Activated naive CD4-positive, alpha-beta T cell treated with anti-CD3 and anti-CD28 coated beads, Interleukin-2, amount 50 U/mL, for 72 hours (primary cell): ENCODE results near the gene GPATCH2L. TPM values are rescaled to one million over a fixed set of nuclear protein-coding genes. Genes with fewer than 3 reads are reported as not detected.

Source experiments
- ATAC-seq, 2 donors: fragments of 150-1000 bp; cut with Tn5 transposase; 2 replicates each; pipeline ENCODE4 v1.10.0; 2021; ENCODE audit warnings: mild to moderate bottlenecking in 2 of 2, moderate library complexity in 2 of 2
- DNase-seq, 2 donors: peaks; one replicate each; pipeline ENCODE4 v3.0.0; 2021 to 2022; ENCODE audit warnings: low spot score in 2 of 2
- H3K27ac Mint-ChIP-seq, 2 donors: one replicate each; pipeline ENCODE4 v1.8.0; 2022; ENCODE audit warnings: mild to moderate bottlenecking in 2 of 2, mixed read lengths in 2 of 2
- H3K36me3 Mint-ChIP-seq, 2 donors: one replicate each; pipeline ENCODE4 v1.8.0; 2022; ENCODE audit warnings: mixed read lengths in 2 of 2
- H3K9me3 Mint-ChIP-seq, 2 donors: one replicate each; pipeline ENCODE4 v1.8.0; 2022; ENCODE audit warnings: mixed read lengths in 2 of 2
- total RNA-seq, 2 donors: library from RNA; stranded (reverse); gene quantifications; one replicate each; pipeline ENCODE4 v1.2.3, GENCODE V29; 2022

The GPATCH2L gene
- total RNA-seq, 2 donors from 2014 or later: 58.3 to 75.9 TPM

- peaks cover 0 to 6% of the 10 kb centered on the region in 2 donors for H3K36me3 Mint-ChIP-seq
- H3K9me3 Mint-ChIP-seq: peaks cover 0 to 5% of the 10 kb centered on the region in 2 donors
- ATAC-seq (no peak), DNase-seq (no peak)
- no peak overlapping the region for H3K27ac Mint-ChIP-seq
Observed at GRCh38 chr14:76217179-76217578, 65.5 kb downstream of the GPATCH2L start.

- H3K9me3 Mint-ChIP-seq: peaks cover 3 to 7% of the 10 kb centered on the region in 2 donors
- DNase-seq (no peak), ATAC-seq (no peak)
- H3K27ac Mint-ChIP-seq: no peak overlapping the region
- H3K36me3 Mint-ChIP-seq: peaks cover 0 to 6% of the 10 kb centered on the region in 2 donors
Observed at GRCh38 chr14:76218662-76219061, 66.9 kb downstream of the GPATCH2L start.

GRCh38 chr14:76219873-76220272, 68.2 kb downstream of the GPATCH2L start:
- H3K9me3 Mint-ChIP-seq: peaks cover 9 to 12% of the 10 kb centered on the region in 2 donors
- no peak for DNase-seq
- no peaks in the 10 kb centered on the region for H3K36me3 Mint-ChIP-seq
- no peak overlapping the region for H3K27ac Mint-ChIP-seq
- ATAC-seq: no peak

- ATAC-seq (no peak), DNase-seq (no peak)
- H3K36me3 Mint-ChIP-seq: peaks cover 0 to 4% of the 10 kb centered on the region in 2 donors
- H3K27ac Mint-ChIP-seq: no peak overlapping the region
- H3K9me3 Mint-ChIP-seq: peaks cover 9 to 14% of the 10 kb centered on the region in 2 donors
Observed at GRCh38 chr14:76227450-76228050, 75.8 kb downstream of the GPATCH2L start.

GRCh38 chr14:76228138-76228537, 76.4 kb downstream of the GPATCH2L start:
- Mint-ChIP-seq H3K9me3 (peaks cover 9 to 14% of the 10 kb centered on the region in 2 donors), H3K27ac (no peak overlapping the region), H3K36me3 (peaks cover 0 to 4% of the 10 kb centered on the region in 2 donors)
- DNase-seq: no peak
- ATAC-seq: no peak

GRCh38 chr14:76232800-76233199, 81.1 kb downstream of the GPATCH2L start:
- Mint-ChIP-seq H3K9me3 (peaks cover 0 to 6% of the 10 kb centered on the region in 2 donors), H3K27ac (no peak overlapping the region), H3K36me3 (peaks cover 0 to 18% of the 10 kb centered on the region in 2 donors)
- DNase-seq: no peak
- no peak for ATAC-seq

- H3K36me3 Mint-ChIP-seq: peaks cover 0 to 34% of the 10 kb centered on the region in 2 donors
- ATAC-seq (no peak), DNase-seq (no peak)
- peaks cover 0 to 6% of the 10 kb centered on the region in 2 donors for H3K9me3 Mint-ChIP-seq
- H3K27ac Mint-ChIP-seq: no peak overlapping the region
Observed at GRCh38 chr14:76235628-76236027, 83.9 kb downstream of the GPATCH2L start.

- no peak for ATAC-seq
- DNase-seq: no peak
- H3K36me3 Mint-ChIP-seq: peaks cover 0 to 34% of the 10 kb centered on the region in 2 donors
- H3K27ac Mint-ChIP-seq: no peak overlapping the region
- H3K9me3 Mint-ChIP-seq: peaks cover 3 to 6% of the 10 kb centered on the region in 2 donors
Observed at GRCh38 chr14:76236172-76237130, 84.7 kb downstream of the GPATCH2L start.

- Mint-ChIP-seq H3K27ac (no peak overlapping the region), H3K36me3 (peaks cover 0 to 34% of the 10 kb centered on the region in 2 donors), H3K9me3 (peaks cover 7 to 11% of the 10 kb centered on the region in 2 donors)
- no peak for DNase-seq
- ATAC-seq: no peak
Observed at GRCh38 chr14:76237349-76237990, 85.7 kb downstream of the GPATCH2L start.

- H3K27ac Mint-ChIP-seq: no peak overlapping the region
- ATAC-seq (no peak), DNase-seq (no peak)
- H3K36me3 Mint-ChIP-seq: peaks cover 0 to 6% of the 10 kb centered on the region in 2 donors
- peaks cover 10 to 26% of the 10 kb centered on the region in 2 donors for H3K9me3 Mint-ChIP-seq
Observed at GRCh38 chr14:76245097-76245496, 93.4 kb downstream of the GPATCH2L start.

GRCh38 chr14:76250302-76250701, 98.6 kb downstream of the GPATCH2L start:
- Mint-ChIP-seq H3K27ac (no peak overlapping the region), H3K36me3 (no peaks in the 10 kb centered on the region), H3K9me3 (no peaks in the 10 kb centered on the region)
- DNase-seq (no peak), ATAC-seq (no peak)

- Mint-ChIP-seq H3K9me3 (no peaks in the 10 kb centered on the region), H3K27ac (no peak overlapping the region), H3K36me3 (no peaks in the 10 kb centered on the region)
- DNase-seq (no peak), ATAC-seq (no peak)
Observed at GRCh38 chr14:76252471-76252870, 100.7 kb downstream of the GPATCH2L start.

GRCh38 chr14:76253111-76253510, 101.4 kb downstream of the GPATCH2L start:
- Mint-ChIP-seq H3K9me3 (no peaks in the 10 kb centered on the region), H3K36me3 (no peaks in the 10 kb centered on the region), H3K27ac (no peak overlapping the region)
- no peak for DNase-seq
- no peak for ATAC-seq

- H3K36me3 Mint-ChIP-seq: no peaks in the 10 kb centered on the region
- no peak overlapping the region for H3K27ac Mint-ChIP-seq
- no peaks in the 10 kb centered on the region for H3K9me3 Mint-ChIP-seq
- ATAC-seq (no peak), DNase-seq (no peak)
Observed at GRCh38 chr14:76256545-76256944, 104.8 kb downstream of the GPATCH2L start.

GRCh38 chr14:76257111-76257803, 105.5 kb downstream of the GPATCH2L start:
- ATAC-seq (no peak), DNase-seq (no peak)
- Mint-ChIP-seq H3K9me3 (no peaks in the 10 kb centered on the region), H3K36me3 (no peaks in the 10 kb centered on the region), H3K27ac (no peak overlapping the region)

GRCh38 chr14:76257842-76258397, 106.2 kb downstream of the GPATCH2L start:
- DNase-seq (no peak), ATAC-seq (no peak)
- Mint-ChIP-seq H3K36me3 (no peaks in the 10 kb centered on the region), H3K9me3 (peaks cover 0 to under 1% of the 10 kb centered on the region in 2 donors), H3K27ac (no peak overlapping the region)
